Type B pancreatic cell (in vitro differentiated cells): Measurements from ENCODE around the gene KRT38. TPM values are rescaled to one million over a fixed set of nuclear protein-coding genes. Genes with fewer than 3 reads are reported as not detected.

Source experiments
- DNase-seq: peaks from one replicate; pipeline ENCODE4 v3.0.0; 2021; ENCODE audit warnings: mixed read lengths; ENCODE audit not compliant: unreplicated experiment; ENCODE audit errors: extremely low spot score
- H3K27ac Mint-ChIP-seq: 2 replicates; pipeline ENCODE4 v1.8.0; 2021; ENCODE audit warnings: mild to moderate bottlenecking, mixed read lengths
- H3K27me3 Mint-ChIP-seq: 2 replicates; pipeline ENCODE4 v1.8.0; 2021; ENCODE audit warnings: mixed read lengths
- H3K36me3 Mint-ChIP-seq: 2 replicates; pipeline ENCODE4 v1.8.0; 2021; ENCODE audit warnings: mixed read lengths
- H3K4me1 Mint-ChIP-seq: one replicate; pipeline ENCODE4 v1.8.0; 2021; ENCODE audit warnings: mixed read lengths; ENCODE audit not compliant: unreplicated experiment
- H3K4me3 Mint-ChIP-seq: 2 replicates; pipeline ENCODE4 v1.8.0; 2021; ENCODE audit warnings: mild to moderate bottlenecking, mixed read lengths
- H3K9me3 Mint-ChIP-seq: 2 replicates; pipeline ENCODE4 v1.8.0; 2021; ENCODE audit warnings: mixed read lengths
- total RNA-seq: library from RNA; stranded (reverse); gene quantifications from 2 replicates; pipeline ENCODE4 v1.2.1, GENCODE V29; 2021; ENCODE audit warnings: low replicate concordance
- TF ChIP-seq, protein P1 (sequence below): fragments of 200-600 bp; sonication (generic); conservative IDR thresholded peaks from 2 replicates; pipeline ENCODE4 v1.5.0; 2021; ENCODE audit warnings: antibody characterized with exemption, mild to moderate bottlenecking

KRT38 gene
- total RNA-seq, 1 donor from 2014 or later: not detected

DNA sequence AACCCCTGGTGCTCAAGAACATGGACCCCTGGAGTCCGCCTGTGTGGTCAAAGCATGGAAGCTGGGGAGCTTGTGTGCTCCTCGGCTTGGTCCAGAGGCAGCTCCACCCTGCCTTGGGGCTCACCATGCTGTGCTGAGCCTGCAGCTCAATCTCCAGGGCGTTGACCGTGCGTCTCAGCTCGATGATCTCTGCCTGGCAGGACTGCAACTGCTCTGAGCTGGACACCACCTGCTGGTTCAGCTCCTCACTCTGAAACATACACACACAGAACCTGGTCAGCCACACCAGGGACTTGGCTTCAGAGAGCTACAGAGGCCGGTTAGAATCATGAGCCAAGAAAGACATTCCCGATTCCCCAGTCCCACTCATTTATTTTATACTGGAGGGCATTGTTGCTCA lies 37.5 kb upstream of the KRT38 start:
- TF ChIP-seq, protein P1, sequence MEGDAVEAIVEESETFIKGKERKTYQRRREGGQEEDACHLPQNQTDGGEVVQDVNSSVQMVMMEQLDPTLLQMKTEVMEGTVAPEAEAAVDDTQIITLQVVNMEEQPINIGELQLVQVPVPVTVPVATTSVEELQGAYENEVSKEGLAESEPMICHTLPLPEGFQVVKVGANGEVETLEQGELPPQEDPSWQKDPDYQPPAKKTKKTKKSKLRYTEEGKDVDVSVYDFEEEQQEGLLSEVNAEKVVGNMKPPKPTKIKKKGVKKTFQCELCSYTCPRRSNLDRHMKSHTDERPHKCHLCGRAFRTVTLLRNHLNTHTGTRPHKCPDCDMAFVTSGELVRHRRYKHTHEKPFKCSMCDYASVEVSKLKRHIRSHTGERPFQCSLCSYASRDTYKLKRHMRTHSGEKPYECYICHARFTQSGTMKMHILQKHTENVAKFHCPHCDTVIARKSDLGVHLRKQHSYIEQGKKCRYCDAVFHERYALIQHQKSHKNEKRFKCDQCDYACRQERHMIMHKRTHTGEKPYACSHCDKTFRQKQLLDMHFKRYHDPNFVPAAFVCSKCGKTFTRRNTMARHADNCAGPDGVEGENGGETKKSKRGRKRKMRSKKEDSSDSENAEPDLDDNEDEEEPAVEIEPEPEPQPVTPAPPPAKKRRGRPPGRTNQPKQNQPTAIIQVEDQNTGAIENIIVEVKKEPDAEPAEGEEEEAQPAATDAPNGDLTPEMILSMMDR: no peak
- Mint-ChIP-seq H3K9me3 (no peaks in the 10 kb centered on the region), H3K27me3 (no peaks in the 10 kb centered on the region), H3K36me3 (no peaks in the 10 kb centered on the region), H3K4me1 (peaks cover under 1% of the 10 kb centered on the region), H3K27ac (no peak overlapping the region), H3K4me3 (no peak overlapping the region)
- DNase-seq: no peak

DNA sequence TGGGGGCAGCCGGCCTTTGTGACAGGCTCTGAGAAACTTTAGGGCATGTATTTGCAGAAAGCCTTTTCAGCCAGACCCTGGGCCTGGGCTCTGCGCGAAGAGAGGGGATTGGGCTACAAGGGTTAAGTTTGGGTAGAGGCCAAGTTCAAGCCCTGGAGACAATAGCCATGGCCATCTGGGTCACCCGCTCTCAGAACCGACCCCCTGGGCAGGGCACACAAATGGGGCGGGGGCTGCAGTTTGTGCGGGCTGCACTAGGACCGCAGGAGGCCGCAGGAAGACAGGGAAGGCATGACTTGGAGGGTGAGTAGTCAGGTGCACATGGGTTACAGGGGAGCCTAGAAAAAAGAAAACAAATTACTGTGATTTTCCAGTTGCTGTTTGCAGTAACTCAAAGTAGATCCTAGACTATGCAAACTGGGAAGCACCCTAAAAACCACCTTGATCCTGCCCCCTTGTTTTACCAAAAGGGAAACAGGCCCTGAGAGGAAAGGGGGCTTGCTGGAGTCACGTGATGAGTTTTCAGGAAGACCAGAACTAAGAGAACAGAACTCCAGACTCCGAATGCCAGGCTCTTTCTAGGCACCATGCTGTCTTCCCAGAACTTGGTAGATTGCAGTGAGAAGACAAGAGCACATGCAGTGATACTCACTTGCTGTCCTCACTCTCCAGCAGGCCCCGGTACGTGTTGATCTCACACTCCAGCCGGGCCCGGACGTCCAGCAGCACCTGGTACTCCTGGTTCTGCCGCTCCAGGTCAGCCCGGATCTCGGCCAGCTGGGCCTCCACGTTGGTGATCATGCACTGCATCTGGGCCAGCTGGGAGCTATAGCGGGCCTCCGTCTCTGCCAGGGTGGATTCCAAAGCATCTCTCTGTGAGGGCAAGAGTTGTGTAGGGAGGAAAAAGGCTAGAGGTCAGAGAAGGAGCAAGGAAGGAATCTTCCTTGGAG lies 36.4 kb upstream of the KRT38 start:
- no peak for DNase-seq
- Mint-ChIP-seq H3K4me1 (no peaks in the 10 kb centered on the region), H3K27ac (no peak overlapping the region), H3K4me3 (no peak overlapping the region), H3K9me3 (peaks cover 5% of the 10 kb centered on the region), H3K27me3 (no peaks in the 10 kb centered on the region), H3K36me3 (no peaks in the 10 kb centered on the region)
- TF ChIP-seq, protein P1: no peak

DNA sequence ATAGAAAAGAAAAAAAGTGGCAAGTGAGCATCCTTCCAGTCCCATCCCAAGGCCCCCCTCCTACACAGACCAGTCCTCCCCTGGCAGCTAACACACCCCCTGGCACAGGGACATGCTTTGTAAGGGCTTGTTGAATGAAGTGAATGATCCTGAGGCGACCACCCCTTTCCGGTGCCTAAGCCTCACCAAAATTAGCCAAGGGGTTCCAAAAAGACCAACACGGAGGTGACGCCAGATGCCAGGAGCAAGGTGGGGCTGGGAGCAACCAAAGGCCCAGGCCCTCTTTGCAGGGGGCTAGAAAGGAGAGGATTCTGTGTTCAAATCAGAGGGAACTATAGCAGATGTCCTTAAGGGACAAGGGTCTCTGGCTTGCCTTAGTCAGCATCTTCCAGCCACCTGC lies 34.6 kb upstream of the KRT38 start:
- no peaks in the 10 kb centered on the region for H3K36me3 Mint-ChIP-seq
- H3K27me3 Mint-ChIP-seq: no peaks in the 10 kb centered on the region
- no peak for DNase-seq
- H3K9me3 Mint-ChIP-seq: peaks cover 5% of the 10 kb centered on the region
- H3K4me1 Mint-ChIP-seq: no peaks in the 10 kb centered on the region
- H3K27ac Mint-ChIP-seq: no peak overlapping the region
- H3K4me3 Mint-ChIP-seq: no peak overlapping the region
- TF ChIP-seq, protein P1: no peak

DNA sequence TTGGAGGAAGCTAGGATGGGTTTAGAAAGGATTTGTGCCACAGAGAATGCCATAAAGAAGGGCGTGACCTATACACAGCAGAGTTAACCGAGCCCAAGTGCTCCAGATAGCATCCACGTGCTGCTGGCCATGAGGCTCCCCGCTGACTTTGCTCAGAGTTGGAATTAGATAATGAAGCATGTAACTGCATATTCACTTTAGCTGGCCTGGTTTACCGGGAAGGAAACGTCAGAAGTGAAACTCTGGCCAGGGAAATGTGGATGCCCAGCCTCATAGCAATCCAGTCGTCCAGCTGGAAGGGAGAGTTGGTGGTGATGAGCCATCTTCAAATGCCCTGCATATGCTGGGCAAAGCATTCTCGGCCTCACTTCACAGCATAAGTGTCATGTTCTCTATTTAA lies 34.1 kb upstream of the KRT38 start:
- TF ChIP-seq, protein P1: no peak
- no peak for DNase-seq
- Mint-ChIP-seq H3K9me3 (peaks cover 5% of the 10 kb centered on the region), H3K4me3 (no peak overlapping the region), H3K27ac (no peak overlapping the region), H3K36me3 (no peaks in the 10 kb centered on the region), H3K27me3 (no peaks in the 10 kb centered on the region), H3K4me1 (no peaks in the 10 kb centered on the region)

DNA sequence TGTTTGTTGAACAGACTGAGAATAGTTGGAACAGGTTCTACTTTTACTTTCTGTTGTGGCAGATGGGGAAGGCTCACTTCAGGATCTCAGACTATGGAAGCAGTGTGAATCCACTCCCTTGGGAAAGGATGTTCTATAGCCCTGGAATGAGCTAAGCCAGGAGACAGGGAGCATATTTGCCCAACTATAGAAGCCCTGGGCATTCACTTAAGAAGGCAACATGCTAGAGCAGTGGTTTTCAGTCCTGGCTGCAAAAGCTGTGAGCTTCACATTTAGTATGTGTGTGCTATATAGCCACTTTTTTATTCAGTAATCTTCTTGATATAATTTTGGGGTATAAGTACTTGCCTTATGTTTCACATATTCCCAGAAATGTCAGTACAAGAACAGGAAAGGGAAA lies 27.6 kb upstream of the KRT38 start:
- peaks cover 2% of the 10 kb centered on the region for H3K27me3 Mint-ChIP-seq
- H3K9me3 Mint-ChIP-seq: peaks cover 11% of the 10 kb centered on the region
- H3K4me1 Mint-ChIP-seq: peaks cover 6% of the 10 kb centered on the region
- no peak overlapping the region for H3K27ac Mint-ChIP-seq
- no peaks in the 10 kb centered on the region for H3K36me3 Mint-ChIP-seq
- TF ChIP-seq, protein P1: no peak
- no peak for DNase-seq
- H3K4me3 Mint-ChIP-seq: no peak overlapping the region
